NCI-H187 (cell line): ENCODE measurements around the gene OR8D2.
"Not testable (repeated sequence)": the region's sequence is repeated elsewhere in the genome, so short reads cannot be mapped to it uniquely, and the experiment has no call there.

Source experiments
- DNase-seq, 2 experiments: peaks; one replicate each; lab custom pipeline; 2025; lab: John Stamatoyannopoulos, UW

OR8D2 gene

GRCh38 chr11:124285610-124286344, 34.2 kb downstream of the OR8D2 start:
- DNase-seq = no peak

- no peak for DNase-seq
Observed at GRCh38 chr11:124278261-124278660, 41.7 kb downstream of the OR8D2 start.

- no peak for DNase-seq
Observed at GRCh38 chr11:124277804-124278203, 42.2 kb downstream of the OR8D2 start.

GRCh38 chr11:124277207-124277606, 42.8 kb downstream of the OR8D2 start:
- no peak for DNase-seq

- no peak for DNase-seq
Observed at GRCh38 chr11:124276081-124276480, 43.9 kb downstream of the OR8D2 start.

- no peak for DNase-seq
Observed at GRCh38 chr11:124274000-124274399, 46.0 kb downstream of the OR8D2 start.

GRCh38 chr11:124270886-124271285, 49.1 kb downstream of the OR8D2 start:
- not testable (repeated sequence) for DNase-seq
